IPS-18c (cell line): ENCODE results near the gene TCP1.
"Not testable (repeated sequence)": the region's sequence is repeated elsewhere in the genome, so short reads cannot be mapped to it uniquely, and the experiment has no call there.

Experiments used
- H3K4me3 ChIP-seq: 2 replicates; pipeline ENCODE4 v1.7.0; 2013; ENCODE audit warnings: low read depth, mild to moderate bottlenecking, low read length, moderate library complexity; ENCODE audit not compliant: insufficient read depth
- H3K9me3 ChIP-seq: one replicate; pipeline ENCODE4 v1.6.1; 2013; ENCODE audit warnings: mild to moderate bottlenecking, low read length, moderate library complexity; ENCODE audit not compliant: control insufficient read depth, insufficient read depth

The TCP1 gene

DNA sequence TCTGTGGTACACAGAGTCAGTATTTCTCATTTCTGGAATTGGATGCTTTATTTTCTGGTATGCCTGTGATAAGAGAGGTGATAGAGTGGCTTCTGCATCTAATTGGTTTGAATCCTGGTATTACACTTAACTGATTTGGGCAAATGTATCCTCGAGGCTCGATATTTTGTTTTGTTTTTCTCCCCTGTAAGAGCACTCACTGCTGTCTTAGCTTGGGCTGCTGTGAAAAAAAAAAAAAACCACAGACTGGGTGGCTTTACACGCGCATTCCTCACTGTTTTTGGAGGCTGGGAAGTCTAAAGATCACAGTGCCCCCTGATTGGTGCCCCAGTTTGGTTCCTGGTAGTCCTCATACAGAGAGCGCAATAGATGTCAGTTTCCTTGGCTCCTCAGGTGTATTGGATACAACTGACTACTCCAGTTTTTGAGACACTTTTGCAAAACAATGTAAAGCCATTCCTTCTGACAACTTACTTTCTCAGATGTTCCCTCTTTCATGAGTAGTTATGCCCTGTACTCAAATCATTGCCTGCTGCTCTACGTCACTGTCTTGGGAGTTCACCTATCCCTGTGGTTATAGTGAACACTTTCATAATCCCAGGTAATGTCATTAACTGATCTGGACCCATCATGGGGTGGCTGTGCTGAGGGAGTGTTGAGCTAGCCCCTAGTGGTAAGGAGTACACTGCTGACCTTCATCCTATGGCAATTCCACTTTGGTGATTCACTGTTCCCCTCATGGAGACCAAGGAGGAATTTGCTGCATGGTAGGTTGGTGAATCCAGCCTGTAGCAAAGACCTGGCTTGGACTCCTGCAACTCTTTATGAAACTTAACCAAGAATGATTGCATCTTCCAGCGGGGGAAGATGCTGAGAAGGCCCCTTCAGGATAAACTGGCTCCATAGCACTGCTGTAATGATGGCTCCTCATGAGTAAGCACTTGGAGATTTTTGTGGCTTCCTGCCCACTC, 31.1 kb downstream of the TCP1 start:
- no peak overlapping the region for H3K4me3 ChIP-seq
- no peaks in the 10 kb centered on the region for H3K9me3 ChIP-seq

DNA sequence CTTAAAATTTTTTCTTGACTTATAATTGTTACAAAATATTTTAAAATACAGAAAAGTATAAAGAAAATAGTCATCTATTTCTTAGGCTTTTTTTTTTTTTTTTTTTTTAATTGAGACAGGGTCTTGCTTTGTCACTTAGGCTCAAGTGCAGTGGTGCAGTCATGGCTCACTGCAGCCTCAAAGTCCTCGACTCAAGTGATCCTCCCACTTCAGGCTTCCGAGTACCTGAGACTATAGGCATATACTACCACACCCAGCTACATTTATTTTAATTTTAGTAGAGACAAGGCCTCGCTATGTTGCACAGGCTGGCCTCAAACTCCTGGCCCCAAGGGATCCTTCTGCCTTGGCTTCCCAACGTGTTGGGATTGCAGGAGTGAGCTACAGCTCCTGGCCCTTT, 32.9 kb downstream of the TCP1 start:
- H3K4me3 ChIP-seq: no peak overlapping the region
- no peaks in the 10 kb centered on the region for H3K9me3 ChIP-seq

DNA sequence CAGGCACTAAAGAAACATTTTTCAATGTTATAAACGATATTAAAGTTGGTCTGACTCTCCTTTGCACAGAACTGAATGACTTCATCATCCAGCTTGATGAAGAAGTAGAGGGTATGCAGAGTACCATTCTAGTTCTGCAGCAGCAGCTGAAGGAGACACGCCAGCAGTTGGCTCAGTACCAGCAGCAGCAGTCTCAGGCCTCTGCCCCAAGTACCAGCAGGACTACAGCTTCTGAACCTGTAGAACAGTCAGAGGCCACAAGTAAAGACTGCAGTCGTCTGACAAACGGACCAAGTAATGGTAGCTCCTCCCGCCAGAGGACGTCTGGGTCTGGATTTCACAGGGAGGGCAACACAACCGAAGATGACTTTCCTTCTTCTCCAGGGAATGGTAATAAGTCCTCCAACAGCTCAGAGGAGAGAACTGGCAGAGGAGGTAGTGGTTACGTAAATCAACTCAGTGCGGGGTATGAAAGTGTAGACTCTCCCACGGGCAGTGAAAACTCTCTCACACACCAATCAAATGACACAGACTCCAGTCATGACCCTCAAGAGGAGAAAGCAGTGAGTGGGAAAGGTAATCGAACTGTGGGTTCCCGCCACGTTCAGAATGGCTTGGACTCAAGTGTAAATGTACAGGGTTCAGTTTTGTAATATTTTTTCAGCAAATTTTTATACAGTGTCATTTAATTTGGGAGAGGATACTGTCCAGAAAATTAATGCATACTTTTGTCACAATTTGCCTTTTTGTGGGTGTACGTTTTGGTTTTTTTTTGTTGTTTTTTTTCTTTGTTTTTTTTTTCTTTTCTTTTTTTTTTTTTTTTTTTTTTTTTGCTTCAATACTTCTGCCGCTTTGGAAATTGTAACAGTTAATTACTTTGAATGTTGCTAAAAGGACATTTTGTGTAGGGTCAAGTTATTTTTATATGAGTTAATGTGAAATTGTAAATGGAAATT, 34.2 kb downstream of the TCP1 start:
- Histone ChIP-seq H3K4me3 (no peak overlapping the region), H3K9me3 (no peaks in the 10 kb centered on the region)

DNA sequence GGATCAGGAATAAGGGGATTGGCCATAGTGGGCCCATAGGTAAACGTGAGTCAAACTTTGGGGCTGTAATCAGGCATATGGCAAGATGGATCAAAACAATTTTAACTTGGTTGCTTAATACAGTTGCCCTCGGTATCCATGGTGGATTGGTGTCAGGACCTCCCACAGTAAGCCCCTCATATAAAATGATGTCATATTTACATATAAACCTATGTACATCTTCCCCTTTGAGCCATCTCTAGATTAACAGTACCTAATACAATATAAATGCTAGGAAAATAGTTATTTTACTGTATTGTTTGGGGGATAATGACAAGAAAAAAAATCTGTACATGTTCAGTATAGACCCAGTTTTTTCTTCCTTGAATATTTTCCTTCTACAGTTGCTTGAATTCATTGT, 35.0 kb downstream of the TCP1 start:
- Histone ChIP-seq H3K9me3 (no peaks in the 10 kb centered on the region), H3K4me3 (no peak overlapping the region)

DNA sequence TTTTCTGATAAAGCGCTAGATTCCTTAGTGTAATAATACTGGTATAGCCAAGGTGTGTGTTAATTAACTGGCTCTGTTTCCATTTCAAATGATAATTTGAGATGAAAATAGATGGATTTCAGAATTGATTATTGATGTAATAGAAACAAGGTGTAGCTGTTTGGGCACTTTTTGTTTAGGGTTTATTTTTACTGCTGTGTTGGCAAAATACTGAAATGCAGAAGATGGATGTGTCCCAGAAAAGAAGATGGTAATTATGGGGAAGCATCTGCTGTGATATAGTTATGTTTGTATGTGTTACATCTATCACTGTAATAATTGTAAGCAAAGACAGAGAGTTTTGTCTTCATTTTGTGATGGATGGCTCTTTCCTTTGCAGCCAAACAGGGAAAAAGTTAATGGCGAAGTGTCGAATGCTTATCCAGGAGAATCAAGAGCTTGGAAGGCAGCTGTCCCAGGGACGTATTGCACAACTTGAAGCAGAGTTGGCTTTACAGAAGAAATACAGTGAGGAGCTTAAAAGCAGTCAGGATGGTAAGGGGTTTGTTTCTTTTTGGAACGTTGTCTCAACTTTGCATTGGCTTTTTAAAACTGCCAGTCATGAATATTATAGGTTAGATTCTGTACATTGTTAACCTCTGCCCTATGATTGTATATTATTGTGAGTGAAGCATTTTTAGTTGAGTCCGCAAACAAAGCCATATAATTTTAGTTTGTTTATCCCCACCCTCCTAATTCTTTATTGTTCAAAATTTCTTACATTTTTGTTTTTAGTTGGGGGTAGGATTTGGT, 36.1 kb downstream of the TCP1 start:
- H3K9me3 ChIP-seq: no peaks in the 10 kb centered on the region
- H3K4me3 ChIP-seq: no peak overlapping the region

DNA sequence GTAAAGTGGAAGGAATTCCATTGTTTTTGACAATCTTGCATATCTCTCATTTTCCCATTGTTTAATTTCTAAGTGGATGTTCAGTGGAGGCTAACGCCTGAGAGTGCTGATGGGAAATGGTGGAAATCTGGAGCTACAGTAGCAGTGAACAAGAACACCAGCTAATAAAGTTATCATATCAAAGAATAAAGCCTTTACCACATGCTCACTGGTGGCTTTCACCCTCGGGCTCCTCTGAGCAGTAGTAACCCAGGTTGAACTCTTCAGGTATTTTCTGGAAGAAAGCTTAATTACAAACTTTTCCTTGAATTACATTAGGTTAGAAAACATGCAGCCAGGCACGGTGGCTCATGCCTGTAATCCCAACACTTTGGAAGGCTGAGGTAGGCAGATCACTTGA, 38.0 kb downstream of the TCP1 start:
- H3K9me3 ChIP-seq: no peaks in the 10 kb centered on the region
- H3K4me3 ChIP-seq: no peak overlapping the region

DNA sequence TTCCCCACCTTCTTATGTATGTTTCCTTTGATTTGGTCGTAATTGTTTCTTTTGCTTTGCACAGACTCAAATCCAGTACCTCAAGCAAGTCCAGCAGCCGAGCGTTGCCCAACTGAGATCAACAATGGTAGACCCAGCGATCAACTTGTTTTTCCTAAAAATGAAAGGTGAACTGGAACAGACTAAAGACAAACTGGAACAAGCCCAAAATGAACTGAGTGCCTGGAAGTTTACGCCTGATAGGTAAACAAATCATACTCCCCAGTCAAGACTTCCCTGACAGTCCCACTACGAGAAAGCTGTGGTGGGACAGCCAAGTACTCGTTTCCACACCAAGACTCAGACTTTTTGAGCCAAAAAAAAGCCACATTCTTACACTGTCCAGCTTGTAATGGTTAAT, 41.3 kb downstream of the TCP1 start:
- not testable (repeated sequence) for H3K4me3 ChIP-seq, H3K9me3 ChIP-seq

DNA sequence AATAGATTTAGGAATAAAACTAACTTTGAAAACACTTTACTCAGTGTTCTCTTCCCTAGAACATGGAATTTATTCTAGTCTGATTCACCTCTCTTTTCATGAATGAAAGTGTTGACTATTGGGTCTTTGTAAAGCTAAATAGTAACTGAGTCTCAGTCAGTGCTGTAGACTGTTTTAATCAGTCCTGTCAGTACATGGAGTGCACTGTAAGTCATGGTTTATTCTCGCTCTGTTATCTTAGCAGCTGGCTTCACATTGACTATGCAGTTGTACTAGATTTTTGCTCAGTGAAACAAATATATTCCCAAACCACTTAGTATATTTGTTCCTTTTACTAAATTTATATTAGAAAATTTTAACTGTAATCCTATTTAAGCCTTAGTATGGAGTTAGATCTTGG, 42.6 kb downstream of the TCP1 start:
- Histone ChIP-seq H3K9me3 (no peaks in the 10 kb centered on the region), H3K4me3 (no peak overlapping the region)

DNA sequence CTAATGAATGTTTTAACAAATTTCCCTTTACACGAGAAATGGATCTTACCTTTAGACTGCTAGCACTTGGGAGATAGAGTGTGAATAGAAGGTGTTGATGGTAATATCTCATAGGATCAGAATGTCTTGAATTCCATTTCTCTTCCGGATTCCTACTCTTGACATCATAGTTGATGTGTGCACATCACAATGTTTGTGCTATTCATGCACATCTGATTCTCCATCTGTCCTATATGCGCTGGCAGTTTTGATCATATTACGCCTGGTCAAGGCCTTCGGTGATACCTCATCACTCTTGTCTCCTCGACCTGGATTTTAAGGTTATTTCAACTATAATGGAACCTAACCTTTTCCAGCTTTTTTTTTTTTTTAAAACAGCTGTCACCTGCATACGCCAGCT, 44.3 kb downstream of the TCP1 start:
- Histone ChIP-seq H3K9me3 (no peaks in the 10 kb centered on the region), H3K4me3 (no peak overlapping the region)

DNA sequence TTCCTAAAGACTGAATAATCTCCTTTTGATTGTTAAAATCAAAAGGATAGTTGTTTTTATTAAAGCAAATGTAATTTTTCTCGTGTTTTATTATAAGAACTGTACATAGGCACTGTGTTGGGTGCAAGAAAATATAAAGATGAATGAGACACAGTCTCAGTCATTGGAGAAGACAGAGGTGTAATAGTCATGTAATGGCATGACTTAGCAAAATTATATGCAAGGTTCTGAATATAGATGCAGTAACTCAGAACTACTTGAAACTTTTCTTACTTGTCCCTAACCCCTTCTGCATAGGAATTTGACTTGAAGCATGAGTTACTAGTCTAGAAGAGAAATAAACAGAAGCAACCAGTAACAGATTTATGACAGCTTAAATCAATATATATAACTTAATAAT, 47.2 kb downstream of the TCP1 start:
- no peaks in the 10 kb centered on the region for H3K9me3 ChIP-seq
- no peak overlapping the region for H3K4me3 ChIP-seq

DNA sequence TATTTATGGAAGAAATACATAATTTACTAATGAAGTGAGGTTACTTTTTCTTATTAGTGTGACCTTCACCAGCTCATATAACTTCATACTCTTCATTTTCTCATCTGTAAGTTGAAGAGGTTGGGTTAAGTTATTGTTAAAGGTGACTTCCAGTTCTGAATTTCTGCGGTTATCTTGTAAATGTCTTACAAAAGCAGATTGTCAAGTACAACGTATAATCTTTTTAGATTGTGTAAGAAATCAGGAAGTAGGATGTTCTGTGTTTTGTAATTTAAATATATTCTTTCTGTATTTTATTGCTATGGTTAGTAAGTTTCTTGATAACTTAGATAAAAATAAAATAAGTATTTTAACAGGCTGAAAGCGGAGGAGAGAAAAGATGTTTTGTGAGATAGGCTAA, 50.1 kb downstream of the TCP1 start:
- H3K9me3 ChIP-seq: no peaks in the 10 kb centered on the region

DNA sequence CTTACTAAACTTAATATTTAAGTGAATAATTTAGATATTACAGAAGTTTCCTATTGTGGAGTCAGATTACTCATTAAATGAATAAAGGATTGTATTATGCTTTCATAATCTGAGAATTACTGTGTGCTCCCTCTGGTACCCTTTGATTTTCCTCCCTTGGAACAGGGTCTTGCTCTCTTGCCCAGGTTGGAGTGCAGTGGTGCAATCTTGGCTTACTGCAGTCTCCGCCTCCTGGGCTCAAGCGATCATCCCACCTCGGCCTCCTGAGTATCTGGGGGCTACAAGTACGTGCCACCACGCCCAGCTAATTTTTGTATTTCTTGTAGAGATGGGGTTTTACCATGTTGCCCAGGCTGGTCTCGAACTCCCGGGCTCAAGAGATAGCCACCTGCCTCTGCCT, 52.5 kb downstream of the TCP1 start:
- no peak overlapping the region for H3K4me3 ChIP-seq
- no peaks in the 10 kb centered on the region for H3K9me3 ChIP-seq

More for the DNA sequence above, 50.1 kb downstream of the TCP1 start:
- no peak overlapping the region for H3K4me3 ChIP-seq

DNA sequence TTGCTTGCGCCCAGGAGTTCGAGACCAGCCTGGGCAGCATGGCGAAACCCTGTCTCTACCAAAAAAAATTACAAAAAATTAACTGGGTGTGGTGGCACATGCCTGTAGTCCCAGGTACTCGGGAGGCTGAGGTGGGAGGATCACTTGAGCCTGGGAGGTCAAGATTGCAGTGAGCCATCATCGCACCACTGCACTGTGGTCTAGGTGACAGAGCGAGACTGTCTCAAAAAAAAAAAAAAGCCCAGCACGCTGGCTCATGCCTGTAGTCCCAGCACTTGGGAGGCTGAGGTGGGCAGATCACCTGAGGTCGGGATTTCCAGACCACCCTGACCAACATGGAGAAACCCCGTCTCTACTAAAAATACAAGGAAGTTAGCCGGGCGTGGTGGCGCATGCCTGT, 56.0 kb downstream of the TCP1 start:
- H3K9me3 ChIP-seq, H3K4me3 ChIP-seq: not testable (repeated sequence)

DNA sequence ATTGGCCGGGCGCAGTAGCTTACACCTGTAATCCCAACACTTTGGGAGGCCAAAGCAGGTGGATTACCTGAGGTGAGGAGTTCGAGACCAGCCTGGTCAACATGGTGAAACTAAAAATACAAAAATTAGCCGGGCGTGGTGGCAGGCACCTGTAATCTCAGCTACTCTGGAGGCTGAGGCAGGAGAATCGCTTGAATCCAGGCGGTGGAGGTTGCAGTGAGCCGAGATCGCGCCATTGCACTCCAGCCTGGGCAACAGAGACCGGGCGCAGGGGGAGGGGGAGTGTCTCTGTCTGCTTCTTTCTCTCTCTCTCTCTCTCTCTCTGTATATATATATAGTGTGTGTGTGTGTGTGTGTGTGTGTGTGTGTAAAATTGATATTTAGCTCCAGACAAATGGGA, 56.9 kb downstream of the TCP1 start:
- H3K4me3 ChIP-seq, H3K9me3 ChIP-seq: not testable (repeated sequence)

DNA sequence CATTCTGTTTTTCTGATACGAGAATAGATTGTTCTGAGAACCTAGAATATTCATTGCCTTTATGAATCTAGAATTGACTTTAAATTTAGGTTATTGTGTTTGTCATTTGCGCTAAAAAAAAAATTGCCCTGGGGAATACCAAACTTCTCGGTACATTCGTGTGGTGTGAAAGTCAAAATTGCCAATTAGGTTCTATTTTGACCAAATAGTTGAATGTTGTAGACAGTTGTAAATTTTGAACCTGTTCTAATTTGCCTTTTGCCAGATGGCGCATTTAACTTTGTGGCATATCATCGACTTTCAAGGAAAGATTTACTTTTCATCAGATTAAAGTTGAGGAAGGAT, 59.1 kb downstream of the TCP1 start:
- no peaks in the 10 kb centered on the region for H3K9me3 ChIP-seq
- no peak overlapping the region for H3K4me3 ChIP-seq

DNA sequence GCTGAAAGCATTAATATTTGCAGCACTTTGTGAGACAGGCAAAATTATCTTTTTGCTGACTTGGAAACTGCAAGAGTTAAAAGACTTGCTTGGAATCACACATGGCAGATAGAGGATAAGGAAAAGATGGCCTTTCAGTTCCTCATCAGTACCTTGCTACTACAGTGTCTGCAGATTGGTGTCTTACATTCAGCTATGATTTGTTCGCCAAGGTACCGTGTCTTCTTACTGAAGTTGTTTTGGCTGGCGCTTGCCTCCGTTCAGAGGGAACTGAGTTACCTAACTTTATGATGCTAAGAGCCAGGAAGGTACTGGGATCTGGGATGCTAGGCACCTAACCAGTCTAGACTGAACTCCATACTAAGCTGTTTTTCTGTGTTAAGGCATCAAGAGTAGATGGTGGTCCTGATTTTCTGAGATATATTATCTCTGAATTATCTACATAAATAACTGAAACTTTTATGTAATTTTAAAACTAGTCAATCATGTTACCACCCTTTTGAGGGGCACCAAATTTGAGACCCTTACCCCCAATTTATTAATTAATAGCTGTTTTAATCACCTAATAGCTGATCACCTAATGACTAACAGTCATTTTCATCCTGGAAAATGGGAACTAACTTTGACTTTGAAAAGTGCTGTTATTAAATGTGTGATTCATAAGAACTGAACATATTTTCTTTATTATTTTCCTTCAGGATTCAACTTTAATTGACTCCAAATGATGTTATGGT, 59.6 kb downstream of the TCP1 start:
- H3K9me3 ChIP-seq: no peaks in the 10 kb centered on the region
- H3K4me3 ChIP-seq: no peak overlapping the region

DNA sequence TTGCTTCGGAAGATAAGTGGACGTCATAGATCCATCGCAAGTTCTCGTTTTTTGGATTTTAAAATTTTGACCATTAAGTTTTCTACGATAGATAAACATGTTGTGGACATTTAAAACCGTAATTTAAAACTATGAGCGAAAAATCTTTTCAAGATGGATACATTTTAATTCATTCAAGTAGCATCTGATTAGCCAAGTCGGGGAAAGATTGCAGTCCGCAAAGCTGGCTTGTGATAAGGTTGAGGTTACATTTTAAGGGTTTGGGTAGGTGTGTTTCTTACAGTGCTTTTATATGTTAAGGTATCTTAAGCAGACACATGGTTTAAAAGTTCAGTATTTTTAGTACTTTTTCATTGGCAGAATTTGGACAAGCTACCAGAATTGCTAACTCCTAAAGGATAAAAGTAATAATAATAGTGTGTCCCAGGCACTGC, 60.9 kb downstream of the TCP1 start:
- H3K9me3 ChIP-seq: no peaks in the 10 kb centered on the region
- peak overlapping the region; percentile 89 for H3K4me3 ChIP-seq
